Chondrocyte (in vitro differentiated cells): ENCODE measurements around the gene VRK3. TPM values are rescaled to one million over a fixed set of nuclear protein-coding genes. Genes with fewer than 3 reads are reported as not detected.

Experiments used
- DNase-seq: peaks from one replicate; pipeline ENCODE4 v3.0.0; 2021; ENCODE audit warnings: mixed read lengths, low spot score
- H3K27ac Mint-ChIP-seq: one replicate; pipeline ENCODE4 v1.8.0; 2021; ENCODE audit warnings: mild to moderate bottlenecking, moderate library complexity, mixed read lengths; ENCODE audit not compliant: unreplicated experiment
- H3K27me3 Mint-ChIP-seq: 2 replicates; pipeline ENCODE4 v1.8.0; 2021; ENCODE audit warnings: low read depth, mixed read lengths
- H3K36me3 Mint-ChIP-seq: 2 replicates; pipeline ENCODE4 v1.8.0; 2021; ENCODE audit warnings: low read depth, mixed read lengths
- H3K4me1 Mint-ChIP-seq: 2 replicates; pipeline ENCODE4 v1.8.0; 2021; ENCODE audit warnings: low read depth, mild to moderate bottlenecking, mixed read lengths
- H3K4me3 Mint-ChIP-seq: one replicate; pipeline ENCODE4 v1.8.0; 2021; ENCODE audit warnings: mild to moderate bottlenecking, moderate library complexity, mixed read lengths; ENCODE audit not compliant: unreplicated experiment
- H3K9me3 Mint-ChIP-seq: 2 replicates; pipeline ENCODE4 v1.8.0; 2021; ENCODE audit warnings: low read depth, mixed read lengths
- CTCF ChIP-seq: fragments of 200-600 bp; sonication (generic); IDR thresholded peaks from 2 replicates; pipeline ENCODE4 v1.5.0; 2021; ENCODE audit warnings: antibody characterized with exemption, mild to moderate bottlenecking, moderate library complexity
- total RNA-seq: library from RNA; stranded (reverse); gene quantifications from 3 replicates; pipeline ENCODE4 v1.2.1, GENCODE V29; 2021

Gene VRK3
- total RNA-seq, 1 donor from 2014 or later: 21.1 TPM

- no peak for TF ChIP-seq CTCF
- Mint-ChIP-seq H3K36me3 (peaks cover 12% of the 10 kb centered on the region), H3K4me3 (no peak overlapping the region), H3K27ac (no peak overlapping the region), H3K27me3 (no peaks in the 10 kb centered on the region), H3K9me3 (no peaks in the 10 kb centered on the region), H3K4me1 (peaks cover 23% of the 10 kb centered on the region)
- DNase-seq: no peak
Observed at GRCh38 chr19:49933643-49934042, 91.5 kb downstream of the VRK3 start.

- Mint-ChIP-seq H3K27ac (no peak overlapping the region), H3K27me3 (no peaks in the 10 kb centered on the region), H3K36me3 (peaks cover 12% of the 10 kb centered on the region), H3K9me3 (no peaks in the 10 kb centered on the region), H3K4me1 (peaks cover 29% of the 10 kb centered on the region), H3K4me3 (no peak overlapping the region)
- no peak for TF ChIP-seq CTCF
- peak; percentile 84 for DNase-seq
Observed at GRCh38 chr19:49932731-49933131, 92.4 kb downstream of the VRK3 start.

- Mint-ChIP-seq H3K4me1 (peaks cover 32% of the 10 kb centered on the region), H3K27ac (no peak overlapping the region), H3K4me3 (no peak overlapping the region)
Observed at GRCh38 chr19:49932041-49932451, 93.1 kb downstream of the VRK3 start.

GRCh38 chr19:49931293-49932040 is 93.7 kb downstream of the VRK3 start:
- H3K9me3 Mint-ChIP-seq: no peaks in the 10 kb centered on the region
- H3K36me3 Mint-ChIP-seq: peaks cover 13% of the 10 kb centered on the region
- TF ChIP-seq CTCF: no peak
- peak; percentile 1 for DNase-seq
- H3K4me1 Mint-ChIP-seq: peaks cover 34% of the 10 kb centered on the region
- H3K4me3 Mint-ChIP-seq: peak overlapping the region; percentile 81
- peak overlapping the region; percentile 53 for H3K27ac Mint-ChIP-seq
- no peaks in the 10 kb centered on the region for H3K27me3 Mint-ChIP-seq

More at GRCh38 chr19:49932041-49932451, 93.1 kb downstream of the VRK3 start:
- Mint-ChIP-seq H3K36me3 (peaks cover 12% of the 10 kb centered on the region), H3K9me3 (no peaks in the 10 kb centered on the region), H3K27me3 (no peaks in the 10 kb centered on the region)
- TF ChIP-seq CTCF: no peak
- peak; percentile 1 for DNase-seq

- Mint-ChIP-seq H3K27me3 (no peaks in the 10 kb centered on the region), H3K27ac (peak overlapping the region; percentile 99), H3K9me3 (no peaks in the 10 kb centered on the region), H3K36me3 (peaks cover 15% of the 10 kb centered on the region), H3K4me1 (peaks cover 37% of the 10 kb centered on the region), H3K4me3 (peak overlapping the region; percentile 81)
- no peak for DNase-seq
- no peak for TF ChIP-seq CTCF
Observed at GRCh38 chr19:49930483-49931011, 94.6 kb downstream of the VRK3 start.
